ENCODE measurements around the gene COX8A.

DNA sequence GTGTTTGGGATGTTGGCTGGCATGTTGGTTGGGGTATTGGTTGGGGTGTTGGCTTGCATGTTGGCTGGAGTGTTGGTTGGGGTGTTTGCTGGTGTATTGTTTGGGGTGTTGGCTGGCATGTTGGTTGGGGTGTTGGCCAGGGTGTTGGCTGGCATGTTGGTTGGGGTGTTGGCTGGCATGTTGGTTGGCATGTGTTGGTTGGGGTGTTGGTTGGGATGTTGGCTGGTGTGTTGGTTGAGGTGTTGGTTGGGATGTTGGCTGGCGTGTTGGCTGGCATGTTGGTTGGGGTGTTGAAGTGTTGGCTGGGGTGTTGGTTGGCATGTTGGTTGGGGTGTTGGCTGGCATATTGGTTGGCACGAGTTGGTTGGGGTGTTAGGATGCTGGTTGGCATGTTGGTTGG lies 36.4 kb downstream of the COX8A start:
- TF ChIP-seq POLR2AphosphoS5 (IDR thresholded peaks at IDR 0.05; ENCODE audit: low read depth, low read length) (no peak), POLR2A (IDR thresholded peaks at IDR 0.05; ENCODE audit: low read depth, low read length) (no peak)

Data from GM12892 (cell line).